ENCODE data around the gene ARAP1.
"Not testable (repeated sequence)": the region's sequence is repeated elsewhere in the genome, so short reads cannot be mapped to it uniquely, and the experiment has no call there.

ARAP1 gene

GRCh38 chr11:72752088-72752914 lies at the start of gene ARAP1:
Gene ARAP1 (minus strand): TSS chr11:72752408. CDS start chr11:72727128, 25,280 bp downstream.
- peak; percentile 97 for DNase-seq (ENCODE audit: low spot score)

GRCh38 chr11:72799441-72799840 lies 47.2 kb upstream of the ARAP1 start:
- no peak for DNase-seq (ENCODE audit: low spot score)

- no peak for DNase-seq (ENCODE audit: low spot score)
These were observed 46.2 kb upstream of the ARAP1 start for GRCh38 chr11:72798361-72798760.

GRCh38 chr11:72793425-72794367 lies 41.5 kb upstream of the ARAP1 start, which contains the start of gene STARD10:
Gene STARD10 (minus strand): TSS chr11:72794047. CDS start chr11:72781181, 12,866 bp downstream.
- DNase-seq (ENCODE audit: low spot score), result peak; percentile 97

GRCh38 chr11:72793076-72793424 lies 40.8 kb upstream of the ARAP1 start:
- no peak for DNase-seq (ENCODE audit: low spot score)

GRCh38 chr11:72792437-72793021 lies 40.3 kb upstream of the ARAP1 start:
- DNase-seq (ENCODE audit: low spot score), result no peak

- not testable (repeated sequence) for DNase-seq (ENCODE audit: low spot score)
These were observed 39.0 kb upstream of the ARAP1 start for GRCh38 chr11:72791228-72791627.

GRCh38 chr11:72789493-72790131 lies 37.4 kb upstream of the ARAP1 start:
- no peak for DNase-seq (ENCODE audit: low spot score)

- no peak for DNase-seq (ENCODE audit: low spot score)
These were observed 36.0 kb upstream of the ARAP1 start for GRCh38 chr11:72788241-72788640.

GRCh38 chr11:72787216-72788104 lies 35.3 kb upstream of the ARAP1 start:
- DNase-seq (ENCODE audit: low spot score), result peak; percentile 73

GRCh38 chr11:72786305-72787215 lies 34.4 kb upstream of the ARAP1 start:
- no peak for DNase-seq (ENCODE audit: low spot score)

- DNase-seq (ENCODE audit: low spot score), result no peak
These were observed 32.5 kb upstream of the ARAP1 start for GRCh38 chr11:72784662-72785061.

- DNase-seq (ENCODE audit: low spot score), result no peak
These were observed 31.1 kb upstream of the ARAP1 start for GRCh38 chr11:72783144-72783905.

GRCh38 chr11:72782081-72782920 lies 30.1 kb upstream of the ARAP1 start:
- DNase-seq (ENCODE audit: low spot score), result peak; percentile 79

GRCh38 chr11:72781313-72782080 lies 29.3 kb upstream of the ARAP1 start:
- peak; percentile 91 for DNase-seq (ENCODE audit: low spot score)

- DNase-seq (ENCODE audit: low spot score), result peak; percentile 68
These were observed 28.8 kb upstream of the ARAP1 start for GRCh38 chr11:72781063-72781312.

GRCh38 chr11:72780296-72781062 lies 28.3 kb upstream of the ARAP1 start:
- no peak for DNase-seq (ENCODE audit: low spot score)
